ENCODE results near the gene ERMN.

GRCh38 chr2:157362627-157363026 is 37.0 kb upstream of the ERMN start:
- TF ChIP-seq TAF1 (CRISPR knock-in tag; IDR thresholded peaks at IDR 0.05): no peak
- TF ChIP-seq CREM (IDR thresholded peaks at IDR 0.05): no peak
- TF ChIP-seq CREM (CRISPR knock-in tag; IDR thresholded peaks at IDR 0.05): no peak
- no peak for TF ChIP-seq ATF2 (CRISPR knock-in tag; IDR thresholded peaks at IDR 0.05)
- TF ChIP-seq POLR2A (IDR thresholded peaks at IDR 0.05; ENCODE audit: insufficient read depth in 1 of 2, low read depth in 2 of 2, low read length in 2 of 2): no peak
- TF ChIP-seq, protein P1, sequence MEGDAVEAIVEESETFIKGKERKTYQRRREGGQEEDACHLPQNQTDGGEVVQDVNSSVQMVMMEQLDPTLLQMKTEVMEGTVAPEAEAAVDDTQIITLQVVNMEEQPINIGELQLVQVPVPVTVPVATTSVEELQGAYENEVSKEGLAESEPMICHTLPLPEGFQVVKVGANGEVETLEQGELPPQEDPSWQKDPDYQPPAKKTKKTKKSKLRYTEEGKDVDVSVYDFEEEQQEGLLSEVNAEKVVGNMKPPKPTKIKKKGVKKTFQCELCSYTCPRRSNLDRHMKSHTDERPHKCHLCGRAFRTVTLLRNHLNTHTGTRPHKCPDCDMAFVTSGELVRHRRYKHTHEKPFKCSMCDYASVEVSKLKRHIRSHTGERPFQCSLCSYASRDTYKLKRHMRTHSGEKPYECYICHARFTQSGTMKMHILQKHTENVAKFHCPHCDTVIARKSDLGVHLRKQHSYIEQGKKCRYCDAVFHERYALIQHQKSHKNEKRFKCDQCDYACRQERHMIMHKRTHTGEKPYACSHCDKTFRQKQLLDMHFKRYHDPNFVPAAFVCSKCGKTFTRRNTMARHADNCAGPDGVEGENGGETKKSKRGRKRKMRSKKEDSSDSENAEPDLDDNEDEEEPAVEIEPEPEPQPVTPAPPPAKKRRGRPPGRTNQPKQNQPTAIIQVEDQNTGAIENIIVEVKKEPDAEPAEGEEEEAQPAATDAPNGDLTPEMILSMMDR (CRISPR knock-in tag; IDR thresholded peaks at IDR 0.05): no peak
- no peak for TF ChIP-seq TBP (CRISPR knock-in tag; IDR thresholded peaks at IDR 0.05)
- TF ChIP-seq TARDBP (CRISPR knock-in tag; IDR thresholded peaks at IDR 0.05): no peak
